Islet of Langerhans (tissue), 1 donor: Measurements from ENCODE around the gene ISOC2.
A peak's percentile ranks its signal among the peaks of the same experiment; 100 is the strongest.

ENCODE experiments used
- FAIRE-seq: peaks from one replicate; lab custom pipeline; 2011; peaks lifted over from hg19 to GRCh38; lab: Jason Lieb, UNC

The ISOC2 gene

DNA sequence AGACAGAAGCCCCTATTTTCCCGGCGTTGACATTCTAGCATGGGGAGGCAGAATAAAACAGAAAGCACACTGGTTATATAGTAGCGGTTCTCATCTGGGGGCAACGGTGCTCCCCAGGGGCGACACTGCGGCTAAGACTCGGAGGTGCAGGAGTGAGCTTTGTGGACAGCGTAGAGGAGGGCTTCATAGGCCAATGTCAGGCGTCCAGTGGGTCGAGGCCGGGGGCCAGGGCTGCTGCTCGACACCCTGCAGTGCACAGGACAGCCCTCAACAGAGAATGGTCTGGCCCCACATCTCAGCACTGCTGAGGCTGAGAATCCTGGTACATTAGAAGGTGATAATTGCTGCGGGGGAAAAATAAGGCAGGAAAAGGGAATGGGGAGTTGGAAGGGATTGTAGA, 16.5 kb upstream of the ISOC2 start:
- no peak for FAIRE-seq

DNA sequence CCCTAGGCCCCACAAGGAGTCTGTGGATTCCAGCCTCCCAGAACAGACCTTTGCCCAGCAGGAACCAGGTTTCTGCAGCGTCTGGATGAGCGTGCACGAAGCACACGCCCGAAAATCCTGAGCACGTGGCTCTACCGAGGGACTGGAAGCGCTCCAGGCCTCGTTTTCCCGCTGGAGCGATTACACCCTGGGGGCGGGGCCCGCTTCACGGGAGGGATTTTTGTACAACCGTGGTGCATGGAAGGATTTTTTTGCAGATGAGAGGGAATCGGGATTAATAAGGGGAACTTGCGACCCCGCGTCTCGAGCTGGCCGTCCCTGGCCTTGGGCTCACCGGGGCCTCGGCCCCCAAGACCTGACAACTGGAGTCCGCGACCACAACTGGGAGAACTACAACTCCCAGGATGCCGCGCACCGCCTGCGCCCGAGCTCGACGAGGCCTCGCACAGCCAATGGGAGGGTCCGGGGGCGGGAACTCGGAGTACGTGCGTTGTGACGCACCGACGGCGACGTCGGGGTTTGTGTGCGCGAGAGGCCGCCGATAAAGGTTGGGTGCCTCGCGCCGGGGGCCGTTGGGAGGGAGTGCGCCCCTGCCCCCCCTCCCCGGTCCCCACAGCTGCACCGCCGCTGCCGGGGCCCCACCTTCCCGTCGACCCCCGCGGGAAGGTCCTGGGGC, 14.8 kb upstream of the ISOC2 start, which contains the start of gene ZNF628:
Gene ZNF628 (plus strand): TSS at position 518 of the 676 bp plus-strand sequence. CDS start 3,294 bp downstream, outside the sequence.
- FAIRE-seq: no peak

DNA sequence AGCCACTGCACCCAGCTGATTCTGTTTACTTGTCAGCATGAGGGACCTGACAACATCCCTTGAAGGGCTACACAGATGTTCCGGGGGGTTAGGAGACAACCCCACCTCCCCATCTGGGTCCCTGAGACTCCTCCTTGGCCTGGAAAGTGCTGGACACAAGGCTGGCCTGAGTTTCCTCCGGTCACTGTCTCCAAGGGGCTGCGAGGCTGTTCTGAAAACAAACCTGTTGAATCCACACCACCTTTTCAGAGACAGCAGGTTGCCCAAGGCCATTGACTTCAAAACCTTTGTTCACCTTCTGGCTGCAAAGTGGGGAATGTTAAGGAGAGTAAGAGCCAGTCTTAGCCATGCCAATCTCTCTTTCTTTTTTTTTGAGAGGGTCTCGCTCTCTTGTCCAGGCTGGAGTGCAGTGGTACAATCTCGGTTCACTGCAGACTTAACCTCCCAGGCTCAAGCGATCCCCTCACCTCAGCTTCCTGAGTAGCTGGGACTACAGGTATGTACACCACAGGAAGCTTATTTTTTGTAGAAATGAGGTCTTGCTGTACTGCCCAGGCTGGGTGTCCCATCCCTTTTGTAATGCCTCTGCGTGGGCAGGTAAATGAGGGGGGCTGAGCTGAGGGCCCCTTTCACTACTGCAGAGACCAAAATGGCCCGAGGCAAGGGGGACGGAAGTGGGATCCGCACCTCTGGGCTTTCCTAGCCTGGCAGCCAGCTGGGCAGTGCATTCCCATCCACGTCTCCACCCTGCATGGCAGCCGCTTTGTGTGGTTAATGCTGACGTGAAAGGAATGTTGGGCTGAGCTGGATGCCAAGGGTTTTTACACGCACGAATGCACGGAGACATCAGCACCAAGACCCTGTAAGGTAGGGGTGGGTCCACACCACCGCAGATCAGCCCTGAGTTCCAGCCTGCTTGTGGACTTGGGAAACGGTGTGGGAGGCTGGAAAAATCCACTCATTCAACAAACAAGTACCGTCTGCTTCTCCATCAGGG, 13.1 kb upstream of the ISOC2 start:
- no peak for FAIRE-seq

DNA sequence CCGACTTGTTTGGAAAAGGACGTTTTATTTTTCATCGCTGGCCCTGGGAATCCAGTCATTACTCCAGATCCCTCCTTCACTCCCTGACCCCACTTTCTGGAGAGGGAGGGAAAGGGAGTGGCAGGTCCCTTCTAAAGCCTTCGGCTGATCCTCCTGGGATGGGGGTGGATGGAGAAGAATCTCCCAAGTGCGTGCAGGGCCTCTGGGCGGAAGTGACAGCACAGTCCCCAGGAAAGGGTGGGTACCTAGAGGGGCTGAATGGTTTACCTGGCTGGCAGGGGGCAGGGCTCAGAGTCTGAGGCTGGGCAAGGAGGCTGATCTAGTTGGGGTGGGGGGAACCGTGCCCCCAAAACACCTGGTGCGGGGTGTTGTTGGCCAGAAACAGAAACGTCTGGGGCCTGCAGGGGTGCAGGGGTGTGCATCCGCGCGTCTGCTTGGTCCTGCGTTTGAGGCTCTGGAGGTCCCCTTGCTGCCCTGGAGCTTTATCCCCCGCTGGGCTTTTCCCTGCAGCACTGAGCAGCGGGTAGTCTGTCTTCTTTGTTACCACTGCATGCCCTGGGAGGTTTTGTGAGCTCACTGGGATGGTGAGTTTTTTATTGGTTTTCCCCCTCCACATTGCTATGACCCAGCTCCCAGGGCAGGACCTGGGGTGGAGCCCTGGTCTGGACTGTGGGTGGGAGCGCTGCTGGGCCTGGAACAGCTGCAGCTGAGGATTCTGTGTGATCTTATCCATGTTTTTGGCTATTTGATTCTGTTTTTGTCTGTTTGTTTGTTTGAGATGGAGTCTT, 12.0 kb upstream of the ISOC2 start:
- FAIRE-seq: no peak

DNA sequence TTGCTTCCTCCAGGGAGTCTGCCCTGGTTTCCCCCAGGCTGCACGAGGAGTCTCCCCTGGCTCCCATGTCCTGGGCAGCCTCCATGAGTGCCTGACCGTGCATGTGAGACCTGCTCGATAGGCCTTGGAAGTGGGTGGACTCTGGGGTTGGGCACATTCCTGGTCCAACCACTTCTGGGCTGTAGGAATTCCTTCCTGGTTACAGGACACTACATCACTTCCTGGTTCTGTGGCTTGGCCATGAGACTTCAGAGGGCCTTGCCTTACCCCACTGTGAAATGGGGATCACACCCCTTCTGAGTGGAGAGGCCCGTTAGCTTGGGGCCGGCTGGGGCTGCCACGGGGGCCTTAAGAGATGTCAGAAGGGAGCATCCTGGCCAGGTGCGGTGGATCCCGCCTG, 11.0 kb upstream of the ISOC2 start:
- FAIRE-seq: no peak

DNA sequence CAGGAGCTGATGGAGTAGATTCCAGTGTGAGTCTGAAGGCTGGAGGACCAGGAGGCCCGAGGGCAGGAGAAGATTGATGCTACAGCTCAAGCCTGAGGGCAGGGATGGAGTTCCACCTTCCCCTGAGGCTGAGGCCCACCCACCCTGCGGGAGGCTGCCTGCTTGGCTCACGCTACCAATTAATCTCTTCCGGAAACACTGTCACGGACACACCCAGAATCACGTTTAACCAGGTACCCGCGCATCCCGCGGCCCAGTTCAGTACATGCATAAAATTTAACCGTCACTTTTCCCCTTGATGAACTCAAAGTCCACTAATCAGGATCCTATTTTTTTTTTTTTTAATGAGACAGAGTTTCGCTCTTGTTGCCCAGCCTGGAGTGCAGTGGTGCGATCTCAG, 9.8 kb upstream of the ISOC2 start:
- no peak for FAIRE-seq

DNA sequence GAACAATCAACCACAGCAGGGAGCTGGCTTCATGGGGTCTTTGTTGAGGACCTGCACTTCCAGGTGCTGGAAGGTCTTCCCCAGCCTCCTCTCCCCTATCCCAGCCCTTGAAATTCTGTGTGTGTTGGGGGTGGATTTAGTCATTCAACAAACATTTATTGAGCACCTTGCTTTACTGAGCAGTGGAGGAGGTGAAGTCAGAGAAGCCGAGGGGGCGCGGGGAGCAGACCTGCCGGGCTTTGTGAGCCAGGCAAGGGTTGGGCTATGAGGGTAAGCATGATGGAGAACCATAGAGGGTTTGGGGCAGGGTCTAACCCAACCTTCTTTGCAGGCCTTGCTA, 6.6 kb upstream of the ISOC2 start:
- FAIRE-seq: no peak

DNA sequence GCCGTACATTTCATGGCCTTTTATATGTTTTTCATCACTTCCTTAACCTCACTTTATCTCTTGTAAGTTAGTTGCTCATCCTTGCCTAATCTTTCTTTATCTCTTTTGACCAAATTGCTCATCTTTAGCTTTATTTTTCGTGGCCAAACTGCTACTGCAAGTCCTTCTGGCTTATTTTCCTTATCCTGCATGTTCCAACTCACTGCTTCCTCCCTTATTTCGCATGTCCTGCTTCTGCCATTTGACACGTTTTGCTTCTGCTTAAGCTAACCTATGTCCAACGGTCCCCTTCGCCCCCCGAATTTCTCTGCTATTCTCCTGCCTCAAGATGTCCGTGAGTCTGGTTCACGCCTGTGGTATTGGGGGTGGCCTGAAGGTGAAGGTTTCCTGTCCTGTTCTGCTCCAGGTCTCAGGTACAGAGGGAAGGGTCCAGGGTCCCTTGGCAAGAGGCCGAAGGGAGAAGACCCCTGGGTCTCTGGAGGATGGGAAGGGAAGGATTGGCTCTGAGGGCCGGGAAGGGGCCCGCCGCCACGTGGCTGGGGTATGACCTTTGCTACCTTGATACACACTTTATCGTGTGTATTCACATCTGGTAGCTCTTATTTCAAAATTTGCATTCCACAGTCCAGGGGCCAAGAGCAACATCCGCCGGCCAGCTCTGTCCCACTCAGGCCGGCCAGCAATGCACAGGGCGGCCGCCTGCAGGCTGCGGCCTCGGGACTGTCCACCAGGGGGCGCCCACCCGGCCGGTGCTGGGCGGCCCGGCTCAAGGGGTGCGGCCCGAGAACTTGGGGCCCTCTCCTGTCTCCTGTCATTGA, 6.0 kb upstream of the ISOC2 start:
- FAIRE-seq: no peak

DNA sequence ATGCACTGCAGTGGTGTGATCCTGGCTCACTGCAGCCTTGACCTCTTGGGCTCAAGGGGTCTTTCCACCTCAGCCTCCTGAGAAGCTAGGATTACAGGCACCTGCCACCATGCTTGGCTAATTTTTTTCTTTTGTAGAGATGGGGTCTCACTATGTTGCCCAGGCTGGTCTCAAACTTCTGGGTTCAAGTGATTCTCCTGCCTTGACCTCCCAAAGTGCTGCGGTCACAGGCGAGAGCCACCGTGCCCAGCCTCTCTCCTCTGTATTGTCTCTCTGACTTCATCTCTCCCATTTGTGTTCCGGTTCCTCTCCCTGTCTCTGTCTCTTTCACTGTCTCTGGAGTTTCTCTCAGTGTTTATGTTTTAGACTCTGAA, 4.8 kb upstream of the ISOC2 start:
- FAIRE-seq: no peak

DNA sequence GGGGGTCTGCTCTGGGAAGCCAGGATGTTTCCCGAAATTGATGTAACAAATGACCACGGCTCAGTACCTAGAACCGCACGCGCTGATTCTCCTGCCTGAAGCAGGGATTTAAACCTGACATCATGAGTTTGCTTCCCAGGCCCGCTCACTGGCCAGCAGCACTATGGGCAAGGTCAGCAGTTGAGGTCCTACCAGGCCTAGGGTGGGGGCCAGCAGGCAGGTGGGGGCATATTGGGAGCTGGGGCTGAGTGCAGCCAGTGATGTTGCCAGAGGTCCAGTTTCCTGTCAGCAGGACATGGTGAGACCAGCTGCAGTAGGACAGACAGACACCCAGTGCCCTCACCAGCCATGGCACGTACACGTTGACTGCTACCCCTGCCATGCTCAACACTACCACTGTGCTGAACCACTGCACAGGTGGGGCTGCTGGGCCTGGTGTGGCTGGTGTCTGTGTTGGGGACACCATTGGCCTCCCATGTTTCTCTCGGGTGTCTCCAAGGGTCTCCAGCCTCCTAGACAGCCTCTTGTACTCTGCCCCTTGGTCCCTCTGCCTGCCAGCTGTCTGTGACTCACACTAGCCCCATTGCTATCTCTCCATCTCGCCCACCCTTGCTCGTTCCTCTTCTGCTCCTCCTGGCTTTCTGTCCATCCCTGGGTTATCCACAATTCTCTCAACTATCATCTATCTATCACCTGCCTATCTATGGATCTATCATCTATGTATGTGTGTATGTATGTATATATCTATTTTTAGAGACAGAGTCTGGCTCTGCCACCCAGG, 4.2 kb upstream of the ISOC2 start:
- no peak for FAIRE-seq

DNA sequence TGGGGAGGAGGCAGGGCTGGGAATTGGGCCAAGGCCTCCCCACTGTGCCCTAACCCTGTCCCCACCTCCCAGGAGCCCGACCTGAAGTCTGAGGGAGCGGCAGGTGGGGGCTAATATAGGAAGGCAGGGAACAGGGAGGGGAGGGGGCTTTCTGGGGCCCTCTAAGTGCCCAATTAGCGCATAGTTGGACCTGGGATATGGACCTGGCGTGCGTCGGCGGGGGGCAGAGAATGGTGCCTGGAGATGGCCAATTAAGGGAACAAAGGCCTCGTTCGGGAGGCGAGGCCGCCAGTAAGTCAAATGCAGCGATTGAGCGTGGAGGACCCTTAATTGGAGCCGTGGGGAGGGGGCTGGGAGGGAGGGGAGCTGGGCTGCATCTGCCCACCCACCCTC, 3.2 kb upstream of the ISOC2 start, which contains the start of gene C19orf85:
Gene C19orf85 (minus strand): TSS at position 90 of the 393 bp plus-strand sequence. CDS start 197 bp downstream, outside the sequence.
- FAIRE-seq: no peak

DNA sequence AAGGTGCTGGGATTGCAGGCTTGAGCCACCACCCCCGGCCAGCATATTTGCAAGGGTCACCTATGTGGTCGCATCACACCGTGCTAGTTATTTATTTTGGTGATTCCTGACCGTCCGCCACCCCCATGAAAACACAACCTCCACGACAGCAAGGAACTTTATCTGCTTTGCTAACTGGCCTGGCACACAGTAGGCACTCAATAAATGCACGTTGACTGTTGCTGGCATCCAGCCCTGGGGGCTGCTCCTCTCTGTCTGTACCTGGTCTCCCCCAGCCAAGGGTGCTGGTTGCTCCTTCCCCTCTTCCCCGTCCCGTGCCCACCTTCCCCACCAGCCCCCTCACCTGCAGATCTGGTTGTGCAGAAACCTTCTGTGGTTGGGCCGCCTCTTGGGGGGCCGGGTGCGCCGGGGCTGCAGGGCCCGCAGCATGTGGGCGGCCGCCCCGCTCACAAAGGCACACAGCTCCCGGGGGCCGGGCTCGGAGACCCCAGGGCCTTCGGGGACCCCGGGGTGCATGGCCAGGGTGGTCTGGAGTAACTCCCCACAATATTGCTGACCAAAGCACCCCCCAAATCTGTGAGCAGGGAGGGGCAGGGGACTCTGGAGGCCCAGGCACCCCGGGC, 2.7 kb upstream of the ISOC2 start:
- no peak for FAIRE-seq

DNA sequence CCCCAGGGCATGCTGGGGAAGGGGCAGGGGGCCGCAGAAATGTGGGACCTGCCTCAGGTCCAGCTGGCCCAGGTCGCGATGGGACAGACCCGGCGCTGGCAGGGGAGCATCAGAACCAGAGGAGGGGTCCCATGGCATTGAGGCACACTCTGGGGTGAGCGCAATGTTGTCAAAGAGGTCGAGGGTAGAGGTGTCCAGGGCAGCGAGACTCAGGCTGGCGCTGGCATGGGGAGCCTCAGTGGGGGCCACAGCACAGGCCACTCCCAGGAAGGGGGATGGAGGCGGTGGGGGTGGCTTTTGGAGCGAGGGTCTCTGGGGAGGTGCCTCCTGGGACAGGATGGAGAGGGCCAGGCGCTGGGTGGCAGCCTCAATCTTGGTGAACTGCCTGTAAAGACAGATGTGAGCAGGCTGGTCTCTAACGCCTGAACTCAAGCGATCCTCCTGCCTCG, 2.2 kb upstream of the ISOC2 start:
- FAIRE-seq: no peak

DNA sequence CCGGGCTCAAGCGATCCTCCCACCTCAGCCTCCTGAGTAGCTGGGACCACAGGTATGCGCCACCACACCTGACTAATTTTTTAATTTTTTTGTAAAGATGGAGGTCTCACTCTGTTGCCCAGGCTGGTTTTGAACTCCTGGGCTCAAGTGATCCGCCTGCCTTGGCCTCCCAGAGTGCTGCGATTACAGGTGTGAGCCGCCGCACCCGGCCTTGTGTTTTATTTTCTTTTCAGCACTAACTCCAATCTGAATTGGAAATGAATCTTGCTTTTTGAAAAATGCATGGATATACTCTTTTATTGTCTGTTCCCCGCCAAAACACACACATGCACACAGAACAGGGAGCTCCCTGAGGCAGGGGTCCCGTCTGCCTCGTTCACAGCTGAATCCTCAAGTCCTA, 1.3 kb upstream of the ISOC2 start:
- no peak for FAIRE-seq

DNA sequence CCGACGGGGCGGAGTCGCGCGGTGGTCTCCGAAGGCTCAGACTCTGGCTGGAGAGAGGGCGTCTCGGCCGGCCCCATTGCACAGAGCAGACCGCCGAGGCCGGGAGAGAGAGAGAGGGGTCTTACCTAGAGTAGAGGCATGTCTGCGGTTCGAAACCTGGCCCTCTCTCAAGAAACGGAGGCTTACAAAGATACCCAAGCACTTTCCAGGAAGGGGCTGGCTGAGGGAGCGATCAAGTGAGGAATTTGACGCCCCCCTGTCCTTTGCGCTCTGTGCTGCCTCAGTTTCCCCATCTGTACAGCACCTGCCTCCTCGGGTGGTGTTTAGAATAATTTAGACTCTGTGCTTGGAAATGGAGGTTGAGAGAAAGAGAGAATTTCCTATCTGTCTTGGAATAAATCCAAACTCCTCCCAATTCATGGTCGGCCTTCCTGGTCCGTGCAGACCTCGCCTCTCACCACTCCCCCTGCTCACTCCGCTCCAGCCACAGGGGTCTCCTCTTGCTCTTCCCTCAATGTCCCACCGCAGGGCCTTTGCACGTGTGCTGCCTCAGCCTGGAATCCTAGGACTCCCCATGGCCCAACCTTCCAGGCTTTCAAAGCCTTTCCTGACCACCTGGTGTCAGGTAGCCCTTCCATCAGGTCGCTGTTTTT, 658 bp upstream of the ISOC2 start:
- no peak for FAIRE-seq

DNA sequence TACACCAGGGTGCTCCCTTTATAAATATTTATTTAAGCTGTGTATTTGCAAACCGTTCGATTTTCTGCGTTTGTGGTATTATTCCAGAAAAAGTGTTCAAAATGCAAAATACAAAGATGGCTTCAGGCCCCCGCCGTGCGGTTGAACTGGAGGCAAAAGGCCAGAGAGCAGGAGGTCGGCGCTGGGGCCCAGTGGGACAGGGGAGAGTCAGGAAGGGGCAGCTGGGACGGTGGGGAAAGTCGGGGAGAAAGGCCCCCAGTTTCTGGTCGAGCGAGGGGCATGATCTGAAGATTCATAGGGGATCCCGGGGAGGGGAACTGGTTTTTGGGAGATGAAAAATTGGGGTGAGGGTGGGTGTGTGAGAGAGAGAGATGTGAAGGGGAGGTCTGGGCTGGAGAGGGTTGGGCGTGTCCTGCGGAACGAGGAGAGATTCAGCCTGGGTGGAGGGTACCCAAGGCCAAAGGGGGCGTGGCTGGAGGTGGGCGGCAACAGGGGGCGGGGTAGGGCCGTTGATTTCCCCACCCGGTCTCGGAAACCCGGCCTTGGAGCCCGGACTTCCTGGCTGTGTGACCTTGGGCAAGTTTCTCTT, 678 bp downstream of the ISOC2 start:
- no peak for FAIRE-seq

DNA sequence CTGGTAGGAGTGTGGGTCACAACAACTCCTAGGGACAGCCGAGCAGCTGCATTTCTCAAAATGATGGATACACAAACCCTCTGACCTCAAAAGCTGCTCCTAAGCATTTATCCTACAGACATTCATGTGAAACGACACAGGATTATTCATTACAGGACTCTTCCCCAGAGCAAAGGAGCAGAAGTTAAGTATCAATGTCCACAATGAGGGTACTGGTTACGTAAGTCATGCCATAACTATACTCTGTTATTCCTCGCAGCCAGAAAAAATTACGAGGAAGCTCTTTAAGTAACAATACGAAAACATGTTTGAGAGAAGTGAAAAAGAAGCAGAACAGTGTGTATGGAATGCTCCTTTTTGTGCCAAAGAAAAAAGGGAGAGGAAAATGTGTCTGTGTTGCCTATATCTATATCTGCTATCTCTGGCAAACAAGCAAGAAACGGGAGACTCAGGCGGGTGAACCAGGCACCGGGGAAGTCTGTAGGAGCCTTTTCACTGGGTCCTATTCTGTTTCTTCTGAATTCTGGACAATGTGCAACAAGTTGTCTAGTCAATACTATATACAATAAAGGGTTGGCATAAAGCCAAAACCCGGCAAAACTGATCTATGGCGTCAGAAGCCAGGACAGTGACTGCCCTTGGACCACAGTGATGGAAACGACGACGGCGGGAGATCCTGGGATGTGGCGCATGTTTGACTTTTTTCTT, 1.3 kb downstream of the ISOC2 start:
- peak; percentile 9 for FAIRE-seq

DNA sequence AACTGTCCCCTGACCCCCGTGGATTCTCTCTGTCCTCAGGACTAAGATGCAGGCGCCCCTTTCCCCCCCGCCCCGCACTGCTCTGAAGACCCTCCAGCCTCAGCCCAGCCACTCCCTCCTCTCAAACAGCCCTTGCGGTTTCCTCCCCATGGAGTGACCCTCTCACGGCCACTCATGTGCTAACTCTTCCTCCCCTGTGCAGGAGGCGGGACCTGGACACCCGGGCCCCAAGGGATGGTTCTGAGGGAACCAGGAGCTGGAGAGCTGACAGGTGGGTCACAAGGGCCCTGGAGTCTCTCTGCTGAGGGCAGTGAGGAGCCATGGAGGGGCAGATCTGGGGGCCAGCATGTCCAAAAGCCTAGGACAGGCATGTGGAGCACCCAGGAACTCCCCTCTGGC, 1.9 kb downstream of the ISOC2 start:
- FAIRE-seq: no peak
